ENCODE data around the gene D2HGDH. TPM values are rescaled to one million over a fixed set of nuclear protein-coding genes. Genes with fewer than 3 reads are reported as not detected.

D2HGDH gene
- total and polyA plus RNA-seq, 2 experiments from 2014 or later: 3.7 to 17.3 TPM

DNA sequence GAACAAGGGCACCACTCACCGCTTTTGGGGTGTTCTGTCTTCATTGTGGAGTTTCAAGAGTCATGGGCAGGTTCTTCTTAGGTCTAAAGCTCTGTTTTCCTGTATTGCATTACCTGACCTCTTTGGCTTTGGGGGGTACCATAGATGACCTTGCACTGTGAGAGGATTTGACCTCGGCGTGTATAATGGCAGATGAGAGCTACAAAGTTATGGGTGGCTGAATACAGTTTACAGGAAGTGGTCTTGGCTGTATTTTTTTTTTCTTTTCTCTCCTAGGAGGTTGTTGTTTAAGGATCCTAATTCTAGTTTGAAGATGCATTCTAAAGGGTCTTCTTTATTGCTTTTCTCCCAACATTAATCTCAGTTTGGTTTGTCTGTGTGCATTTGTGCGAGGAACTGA, 53.7 kb downstream of the D2HGDH start:
- Histone ChIP-seq H3K27ac (ENCODE audit: low read depth) (no peak overlapping the region), H3K4me2 (no peak overlapping the region), H3K27me3 (ENCODE audit: insufficient read depth) (no peaks in the 10 kb centered on the region), H3K79me2 (replicated peaks; ENCODE audit: insufficient read depth) (no peaks in the 10 kb centered on the region), H4K20me1 (replicated peaks; ENCODE audit: insufficient read depth) (no peaks in the 10 kb centered on the region), H3K36me3 (ENCODE audit: insufficient read depth) (no peaks in the 10 kb centered on the region; the same call in 1 of the 2 replicates), H3K4me1 (ENCODE audit: insufficient read depth) (peaks cover 21% of the 10 kb centered on the region; the same call in 1 of the 2 replicates), H2AFZ (no peak overlapping the region), H3F3A (replicated peaks; ENCODE audit: low read depth) (no peaks in the 10 kb centered on the region), H3K4me3 (no peak overlapping the region), H3K9me2 (ENCODE audit: insufficient read depth) (no peaks in the 10 kb centered on the region)
- ATAC-seq: no peak
- H3K36me3 Mint-ChIP-seq (ENCODE audit: low read depth): peaks cover 9% of the 10 kb centered on the region; the same call in 2 of the 3 replicates
- H3K9me3 Mint-ChIP-seq: peaks cover 39% of the 10 kb centered on the region
- peaks cover 11% of the 10 kb centered on the region for H3K4me1 Mint-ChIP-seq
- no peak overlapping the region for H3K4me3 Mint-ChIP-seq
- TF ChIP-seq, protein P1, sequence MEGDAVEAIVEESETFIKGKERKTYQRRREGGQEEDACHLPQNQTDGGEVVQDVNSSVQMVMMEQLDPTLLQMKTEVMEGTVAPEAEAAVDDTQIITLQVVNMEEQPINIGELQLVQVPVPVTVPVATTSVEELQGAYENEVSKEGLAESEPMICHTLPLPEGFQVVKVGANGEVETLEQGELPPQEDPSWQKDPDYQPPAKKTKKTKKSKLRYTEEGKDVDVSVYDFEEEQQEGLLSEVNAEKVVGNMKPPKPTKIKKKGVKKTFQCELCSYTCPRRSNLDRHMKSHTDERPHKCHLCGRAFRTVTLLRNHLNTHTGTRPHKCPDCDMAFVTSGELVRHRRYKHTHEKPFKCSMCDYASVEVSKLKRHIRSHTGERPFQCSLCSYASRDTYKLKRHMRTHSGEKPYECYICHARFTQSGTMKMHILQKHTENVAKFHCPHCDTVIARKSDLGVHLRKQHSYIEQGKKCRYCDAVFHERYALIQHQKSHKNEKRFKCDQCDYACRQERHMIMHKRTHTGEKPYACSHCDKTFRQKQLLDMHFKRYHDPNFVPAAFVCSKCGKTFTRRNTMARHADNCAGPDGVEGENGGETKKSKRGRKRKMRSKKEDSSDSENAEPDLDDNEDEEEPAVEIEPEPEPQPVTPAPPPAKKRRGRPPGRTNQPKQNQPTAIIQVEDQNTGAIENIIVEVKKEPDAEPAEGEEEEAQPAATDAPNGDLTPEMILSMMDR (conservative IDR thresholded peaks at IDR 0.05; ENCODE audit: low read depth in 2 of 2): no peak
- TF ChIP-seq ZNF462 (CRISPR knock-in tag; IDR thresholded peaks at IDR 0.05) (no peak), EZH2phosphoT487 (IDR thresholded peaks at IDR 0.05; ENCODE audit: unreplicated experiment) (no peak), ZNF114 (CRISPR knock-in tag; IDR thresholded peaks at IDR 0.05) (no peak), CREB1 (CRISPR knock-in tag; IDR thresholded peaks at IDR 0.05; ENCODE audit: low read depth) (no peak), JUNB (IDR thresholded peaks at IDR 0.05; ENCODE audit: unreplicated experiment) (no peak), STAT1 (IDR thresholded peaks at IDR 0.05; ENCODE audit: unreplicated experiment) (no peak), EZH2 (IDR thresholded peaks at IDR 0.05; ENCODE audit: low read depth, unreplicated experiment) (no peak), NANOG (IDR thresholded peaks at IDR 0.05; ENCODE audit: borderline replicate concordance) (no peak), POLR2AphosphoS5 (IDR thresholded peaks at IDR 0.05; ENCODE audit: low read depth) (no peak), ZNF331 (CRISPR knock-in tag; IDR thresholded peaks at IDR 0.05; ENCODE audit: low read depth) (no peak)
- TF ChIP-seq, protein P2, sequence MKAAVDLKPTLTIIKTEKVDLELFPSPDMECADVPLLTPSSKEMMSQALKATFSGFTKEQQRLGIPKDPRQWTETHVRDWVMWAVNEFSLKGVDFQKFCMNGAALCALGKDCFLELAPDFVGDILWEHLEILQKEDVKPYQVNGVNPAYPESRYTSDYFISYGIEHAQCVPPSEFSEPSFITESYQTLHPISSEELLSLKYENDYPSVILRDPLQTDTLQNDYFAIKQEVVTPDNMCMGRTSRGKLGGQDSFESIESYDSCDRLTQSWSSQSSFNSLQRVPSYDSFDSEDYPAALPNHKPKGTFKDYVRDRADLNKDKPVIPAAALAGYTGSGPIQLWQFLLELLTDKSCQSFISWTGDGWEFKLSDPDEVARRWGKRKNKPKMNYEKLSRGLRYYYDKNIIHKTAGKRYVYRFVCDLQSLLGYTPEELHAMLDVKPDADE (IDR thresholded peaks at IDR 0.05): no peak
- TF ChIP-seq, protein P3, sequence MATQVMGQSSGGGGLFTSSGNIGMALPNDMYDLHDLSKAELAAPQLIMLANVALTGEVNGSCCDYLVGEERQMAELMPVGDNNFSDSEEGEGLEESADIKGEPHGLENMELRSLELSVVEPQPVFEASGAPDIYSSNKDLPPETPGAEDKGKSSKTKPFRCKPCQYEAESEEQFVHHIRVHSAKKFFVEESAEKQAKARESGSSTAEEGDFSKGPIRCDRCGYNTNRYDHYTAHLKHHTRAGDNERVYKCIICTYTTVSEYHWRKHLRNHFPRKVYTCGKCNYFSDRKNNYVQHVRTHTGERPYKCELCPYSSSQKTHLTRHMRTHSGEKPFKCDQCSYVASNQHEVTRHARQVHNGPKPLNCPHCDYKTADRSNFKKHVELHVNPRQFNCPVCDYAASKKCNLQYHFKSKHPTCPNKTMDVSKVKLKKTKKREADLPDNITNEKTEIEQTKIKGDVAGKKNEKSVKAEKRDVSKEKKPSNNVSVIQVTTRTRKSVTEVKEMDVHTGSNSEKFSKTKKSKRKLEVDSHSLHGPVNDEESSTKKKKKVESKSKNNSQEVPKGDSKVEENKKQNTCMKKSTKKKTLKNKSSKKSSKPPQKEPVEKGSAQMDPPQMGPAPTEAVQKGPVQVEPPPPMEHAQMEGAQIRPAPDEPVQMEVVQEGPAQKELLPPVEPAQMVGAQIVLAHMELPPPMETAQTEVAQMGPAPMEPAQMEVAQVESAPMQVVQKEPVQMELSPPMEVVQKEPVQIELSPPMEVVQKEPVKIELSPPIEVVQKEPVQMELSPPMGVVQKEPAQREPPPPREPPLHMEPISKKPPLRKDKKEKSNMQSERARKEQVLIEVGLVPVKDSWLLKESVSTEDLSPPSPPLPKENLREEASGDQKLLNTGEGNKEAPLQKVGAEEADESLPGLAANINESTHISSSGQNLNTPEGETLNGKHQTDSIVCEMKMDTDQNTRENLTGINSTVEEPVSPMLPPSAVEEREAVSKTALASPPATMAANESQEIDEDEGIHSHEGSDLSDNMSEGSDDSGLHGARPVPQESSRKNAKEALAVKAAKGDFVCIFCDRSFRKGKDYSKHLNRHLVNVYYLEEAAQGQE (IDR thresholded peaks at IDR 0.05; ENCODE audit: unreplicated experiment): no peak
- H3K27me3 Mint-ChIP-seq (ENCODE audit: insufficient read depth, low read depth, poor library complexity): no peaks in the 10 kb centered on the region
- no peak overlapping the region for H3K27ac Mint-ChIP-seq
- no peak for DNase-seq (ENCODE audit: low spot score)
